AG04450 (cell line): ENCODE results near the gene KNDC1. TPM values are rescaled to one million over a fixed set of nuclear protein-coding genes. Genes with fewer than 3 reads are reported as not detected.

Source experiments
- CTCF ChIA-PET: fragments of 300-600, 350-600 bp; formaldehyde crosslinking; extraction: SDS; loops from one replicate; lab custom pipeline; 2022; ENCODE audit warnings: antibody characterized with exemption, inconsistent platforms; lab: Charles Lee
- POLR2A ChIA-PET: fragments of 350-600 bp; formaldehyde crosslinking; extraction: SDS; loops from one replicate; lab custom pipeline; 2021; ENCODE audit warnings: antibody characterized with exemption, inconsistent platforms; lab: Yijun Ruan, JAX
- DNase-seq: peaks from one replicate; pipeline ENCODE4 v3.0.0-alpha.2; 2011; ENCODE audit warnings: low read depth, low spot score
- H3K27ac ChIP-seq: one replicate; pipeline ENCODE4 v1.5.1; 2012; ENCODE audit warnings: low read depth, low read length, control low read depth
- H3K27me3 ChIP-seq: one replicate; pipeline ENCODE4 v1.6.0; 2012; ENCODE audit warnings: low read length; ENCODE audit not compliant: control insufficient read depth, insufficient read depth
- H3K4me3 ChIP-seq: 2 replicates; pipeline ENCODE4 v1.5.1; 2011; ENCODE audit warnings: mild to moderate bottlenecking, low read depth, low read length, control low read depth
- H3K9me3 ChIP-seq: 2 replicates; pipeline ENCODE4 v1.5.1; 2012; ENCODE audit warnings: low read length; ENCODE audit not compliant: control insufficient read depth, insufficient read depth
- polyA plus RNA-seq: library from polyadenylated mRNA; depleted of rRNA; stranded (reverse); fragments of >200 nt; gene quantifications from 2 replicates; pipeline ENCODE4 v1.2.3, GENCODE V29; 2011
- TF ChIP-seq, protein P1 (sequence below): IDR thresholded peaks from 2 replicates; pipeline ENCODE4 v1.5.1; 2011; ENCODE audit warnings: low read depth, low read length, control low read depth, inconsistent platforms

The KNDC1 gene
- polyA plus RNA-seq, 1 experiment: 0.46 TPM

DNA sequence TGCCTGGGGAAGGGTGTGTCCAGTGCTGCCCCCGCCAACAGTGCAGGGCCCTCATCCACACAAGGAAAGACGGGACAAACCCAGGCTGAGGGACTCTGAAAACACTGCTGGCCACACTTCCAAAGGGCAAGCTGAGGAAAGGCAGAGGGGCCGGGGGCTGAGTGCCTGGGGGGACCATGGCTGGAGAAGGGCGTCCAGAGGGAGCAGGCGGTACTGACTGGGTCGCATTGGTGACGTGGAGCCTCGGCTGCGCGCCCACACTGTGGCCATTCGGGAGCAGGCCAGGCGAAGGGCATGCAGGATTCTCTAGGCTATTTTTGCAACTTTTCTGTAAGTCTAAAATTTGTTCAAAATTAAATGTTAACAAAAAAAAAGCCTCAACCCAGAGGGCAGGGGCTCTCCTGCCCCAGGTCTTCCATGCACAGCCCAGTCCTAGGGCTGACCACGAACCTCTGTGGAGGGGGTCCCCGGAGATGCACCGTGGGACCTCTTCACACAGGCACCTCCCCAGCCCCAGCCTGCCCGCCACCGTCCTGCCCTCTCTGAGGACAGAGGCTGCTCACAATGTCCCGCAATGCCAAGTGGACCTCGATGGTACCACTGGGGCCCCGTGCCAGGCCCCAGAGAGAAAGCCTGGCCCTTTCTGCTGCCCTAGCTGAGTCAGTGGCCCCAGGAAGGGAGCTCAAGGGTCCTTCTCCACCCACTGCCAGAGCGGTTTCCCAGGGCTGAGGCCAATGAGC lies 106.2 kb downstream of the KNDC1 start:
- POLR2A ChIA-PET: no interaction called here
- Histone ChIP-seq H3K27me3 (no peaks in the 10 kb centered on the region), H3K4me3 (no peak overlapping the region), H3K9me3 (no peaks in the 10 kb centered on the region; the same call in 1 of the 2 replicates), H3K27ac (no peak overlapping the region)
- TF ChIP-seq, protein P1, sequence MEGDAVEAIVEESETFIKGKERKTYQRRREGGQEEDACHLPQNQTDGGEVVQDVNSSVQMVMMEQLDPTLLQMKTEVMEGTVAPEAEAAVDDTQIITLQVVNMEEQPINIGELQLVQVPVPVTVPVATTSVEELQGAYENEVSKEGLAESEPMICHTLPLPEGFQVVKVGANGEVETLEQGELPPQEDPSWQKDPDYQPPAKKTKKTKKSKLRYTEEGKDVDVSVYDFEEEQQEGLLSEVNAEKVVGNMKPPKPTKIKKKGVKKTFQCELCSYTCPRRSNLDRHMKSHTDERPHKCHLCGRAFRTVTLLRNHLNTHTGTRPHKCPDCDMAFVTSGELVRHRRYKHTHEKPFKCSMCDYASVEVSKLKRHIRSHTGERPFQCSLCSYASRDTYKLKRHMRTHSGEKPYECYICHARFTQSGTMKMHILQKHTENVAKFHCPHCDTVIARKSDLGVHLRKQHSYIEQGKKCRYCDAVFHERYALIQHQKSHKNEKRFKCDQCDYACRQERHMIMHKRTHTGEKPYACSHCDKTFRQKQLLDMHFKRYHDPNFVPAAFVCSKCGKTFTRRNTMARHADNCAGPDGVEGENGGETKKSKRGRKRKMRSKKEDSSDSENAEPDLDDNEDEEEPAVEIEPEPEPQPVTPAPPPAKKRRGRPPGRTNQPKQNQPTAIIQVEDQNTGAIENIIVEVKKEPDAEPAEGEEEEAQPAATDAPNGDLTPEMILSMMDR: no peak
- CTCF ChIA-PET: no interaction called here
- DNase-seq: no peak

DNA sequence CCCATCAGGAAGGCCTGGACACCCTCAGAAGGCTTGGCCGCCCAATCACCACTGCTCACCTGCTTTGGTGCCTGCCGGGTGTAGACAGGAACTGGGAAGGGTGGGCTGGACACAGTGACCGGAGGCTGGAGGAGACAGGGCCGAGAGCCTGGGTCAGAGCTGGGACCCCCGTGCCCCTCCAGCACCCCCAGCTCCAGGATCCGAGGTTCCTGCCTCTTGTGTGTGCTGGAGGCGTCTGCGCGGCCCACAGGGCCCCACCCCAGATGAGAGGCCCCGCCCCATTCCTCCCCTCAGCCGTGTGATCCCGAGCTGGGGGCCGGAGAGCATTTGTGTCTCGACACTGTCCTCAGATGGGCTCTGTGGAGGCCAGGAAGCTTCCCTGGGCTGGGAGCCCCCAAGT lies 107.3 kb downstream of the KNDC1 start:
- H3K4me3 ChIP-seq: no peak overlapping the region
- DNase-seq: no peak
- no peaks in the 10 kb centered on the region for H3K27me3 ChIP-seq
- no peaks in the 10 kb centered on the region; the same call in 1 of the 2 replicates for H3K9me3 ChIP-seq
- TF ChIP-seq, protein P1: no peak
- ChIA-PET CTCF (interaction anchor here (0.7 kb wide), 1 partner anchor 62 kb away, joined by 3 read pairs; no protein-coding TSS in a partner anchor), POLR2A (no interaction called here)
- no peak overlapping the region for H3K27ac ChIP-seq

GRCh38 chr10:133267829-133268228 lies 107.8 kb downstream of the KNDC1 start:
- Histone ChIP-seq H3K9me3 (no peaks in the 10 kb centered on the region; the same call in 1 of the 2 replicates), H3K4me3 (no peak overlapping the region), H3K27me3 (no peaks in the 10 kb centered on the region), H3K27ac (no peak overlapping the region)
- POLR2A ChIA-PET: no interaction called here
- CTCF ChIA-PET: interaction anchor here (0.7 kb wide), 1 partner anchor 62 kb away, joined by 3 read pairs; no protein-coding TSS in a partner anchor
- TF ChIP-seq, protein P1: no peak
- no peak for DNase-seq

DNA sequence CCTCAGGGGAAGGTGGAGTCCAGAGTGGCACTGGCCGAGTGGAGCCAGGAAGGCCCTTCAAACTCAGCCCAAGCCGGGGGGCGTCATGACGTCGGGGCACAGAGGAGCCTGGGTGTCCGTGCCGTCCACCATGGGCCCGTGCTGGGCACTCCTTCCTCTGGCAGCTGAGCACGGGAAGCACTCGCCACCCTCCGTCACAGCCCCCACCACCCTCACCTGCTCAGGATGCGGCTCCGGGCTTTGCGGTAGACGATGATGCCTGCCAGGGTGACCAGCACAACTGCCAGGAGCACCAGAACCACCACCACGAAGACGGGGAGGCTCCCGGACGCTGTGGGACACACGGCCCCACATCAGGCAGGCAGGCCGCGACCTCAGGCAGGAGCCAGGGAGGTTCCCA lies 108.5 kb downstream of the KNDC1 start:
- no peaks in the 10 kb centered on the region for H3K27me3 ChIP-seq
- POLR2A ChIA-PET: no interaction called here
- CTCF ChIA-PET: no interaction called here

DNA sequence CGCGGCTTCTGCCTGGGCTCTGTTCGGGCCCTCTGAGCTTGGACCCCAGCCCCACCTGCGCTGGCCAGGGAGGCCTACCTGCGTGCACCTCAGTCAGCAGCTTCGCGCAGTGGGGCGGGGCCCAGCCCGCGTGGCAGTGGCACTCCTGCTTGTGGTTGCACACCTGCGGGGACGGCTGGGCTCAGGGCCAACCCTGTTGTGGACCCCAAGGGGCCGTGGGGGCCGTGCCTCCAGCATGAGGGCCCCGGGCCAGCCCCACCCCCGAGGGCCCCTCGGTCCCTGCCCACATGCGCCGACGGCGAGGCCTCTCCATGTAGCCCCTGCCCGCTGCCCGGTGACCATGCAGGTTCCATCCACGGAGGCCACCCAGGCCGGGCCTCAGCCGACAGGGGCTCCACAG lies 109.3 kb downstream of the KNDC1 start:
- DNase-seq: no peak
- ChIA-PET CTCF (no interaction called here), POLR2A (no interaction called here)
- TF ChIP-seq, protein P1: no peak
- Histone ChIP-seq H3K4me3 (no peak overlapping the region), H3K27me3 (no peaks in the 10 kb centered on the region), H3K9me3 (no peaks in the 10 kb centered on the region; the same call in 1 of the 2 replicates), H3K27ac (no peak overlapping the region)

More for the DNA sequence above, 108.5 kb downstream of the KNDC1 start:
- Histone ChIP-seq H3K4me3 (no peak overlapping the region), H3K9me3 (no peaks in the 10 kb centered on the region; the same call in 1 of the 2 replicates), H3K27ac (no peak overlapping the region)
- TF ChIP-seq, protein P1: no peak
- DNase-seq: no peak
